ENCODE results near the gene OR10A4. TPM values are rescaled to one million over a fixed set of nuclear protein-coding genes. Genes with fewer than 3 reads are reported as not detected.

Gene OR10A4
- total RNA-seq, 4 donors from 2014 or later, result not detected

GRCh38 chr11:6926208-6927029 lies 50.0 kb downstream of the OR10A4 start, which contains the start of gene ZNF215:
Gene ZNF215 (plus strand): TSS chr11:6926426. CDS start chr11:6932273, 5,847 bp downstream.
- H3K9me3 ChIP-seq, result no peaks in the 10 kb centered on the region
- no peak for TF ChIP-seq POLR2A (IDR thresholded peaks at IDR 0.05)
- TF ChIP-seq CTCF (IDR thresholded peaks at IDR 0.05), result no peak
- no peaks in the 10 kb centered on the region for H3K36me3 ChIP-seq
- intact Hi-C loops (cut with DNase I; ENCODE audit: low total_unique reads), result no loop called here
- peak within 1 kb of the TSS; percentile 58 to 69 for H3K27ac ChIP-seq
- DNase-seq, result peak; percentile 67 to 70
- no peaks in the 10 kb centered on the region for H3K4me1 ChIP-seq
- H3K4me3 ChIP-seq, result peak within 1 kb of the TSS; percentile 49 to 59
- no peaks in the 10 kb centered on the region for H3K27me3 ChIP-seq

GRCh38 chr11:6927030-6927617 lies 50.7 kb downstream of the OR10A4 start:
- no peaks in the 10 kb centered on the region for H3K27me3 ChIP-seq
- DNase-seq, result no peak
- intact Hi-C loops (cut with DNase I; ENCODE audit: low total_unique reads), result no loop called here
- no peaks in the 10 kb centered on the region for H3K9me3 ChIP-seq
- peak overlapping the region; percentile 49 to 59 for H3K4me3 ChIP-seq
- peak overlapping the region; percentile 58 to 69 for H3K27ac ChIP-seq
- no peaks in the 10 kb centered on the region for H3K36me3 ChIP-seq
- no peaks in the 10 kb centered on the region for H3K4me1 ChIP-seq
- TF ChIP-seq POLR2A (IDR thresholded peaks at IDR 0.05), result no peak
- TF ChIP-seq CTCF (IDR thresholded peaks at IDR 0.05), result no peak

Other genes with a start within 250 kb of the OR10A4 start
- gene DCHS1, start 220.8 kb upstream of the OR10A4 start, total RNA-seq, result 100 to 1,000 TPM in 1 of 4 donors, 10 to 100 TPM in 3; 26.8 to 125 (median 73.6) TPM
- gene MRPL17, start 193.3 kb upstream of the OR10A4 start, total RNA-seq, result 100 to 1,000 TPM in 1 of 4 donors, 10 to 100 TPM in 3; 30.6 to 452 (median 55.0) TPM
- under 1 TPM in 2 of 4 donors, not detected in 2; 0.09 to 0.14 TPM for gene OR2AG2, start 104.6 kb upstream of the OR10A4 start, total RNA-seq
- not detected for gene OR2AG1, start 93.6 kb upstream of the OR10A4 start, total RNA-seq
- 1 to 10 TPM in 1 of 4 donors, under 1 TPM in 1, not detected in 2; 0.40 to 1.0 TPM for gene OR6A2, start 76.9 kb upstream of the OR10A4 start, total RNA-seq
- gene OR10A5, start 30.9 kb upstream of the OR10A4 start, total RNA-seq, result not detected
- not detected for gene OR10A2, start 13.6 kb upstream of the OR10A4 start, total RNA-seq
- gene OR2D2, start 15.9 kb downstream of the OR10A4 start, total RNA-seq, result under 1 TPM in 1 of 4 donors, not detected in 3; 0.28 TPM
- not detected for gene OR2D3, start 44.4 kb downstream of the OR10A4 start, total RNA-seq
- 1 to 10 TPM in 2 of 4 donors, under 1 TPM in 2; 0.77 to 3.2 (median 1.9) TPM for gene ZNF215, start 49.8 kb downstream of the OR10A4 start, total RNA-seq
- gene ZNF214, start 143.7 kb downstream of the OR10A4 start, total RNA-seq, result 10 to 100 TPM in 1 of 4 donors, 1 to 10 TPM in 3; 2.9 to 23.8 (median 4.7) TPM
- gene NLRP14, start 143.9 kb downstream of the OR10A4 start, total RNA-seq, result under 1 TPM in 2 of 4 donors, not detected in 2; 0.24 to 0.35 TPM
- gene RBMXL2, start 212.4 kb downstream of the OR10A4 start, total RNA-seq, result under 1 TPM in 1 of 4 donors, not detected in 3; 0.14 TPM

All from uterus (tissue), 4 donors.